Type B pancreatic cell (in vitro differentiated cells): ENCODE measurements around the gene METTL26. TPM values are rescaled to one million over a fixed set of nuclear protein-coding genes. Genes with fewer than 3 reads are reported as not detected.
"Not testable (repeated sequence)": the region's sequence is repeated elsewhere in the genome, so short reads cannot be mapped to it uniquely, and the experiment has no call there.

Source experiments
- DNase-seq: peaks from one replicate; pipeline ENCODE4 v3.0.0; 2021; ENCODE audit warnings: mixed read lengths; ENCODE audit not compliant: unreplicated experiment; ENCODE audit errors: extremely low spot score
- H3K27ac Mint-ChIP-seq: 2 replicates; pipeline ENCODE4 v1.8.0; 2021; ENCODE audit warnings: mild to moderate bottlenecking, mixed read lengths
- H3K27me3 Mint-ChIP-seq: 2 replicates; pipeline ENCODE4 v1.8.0; 2021; ENCODE audit warnings: mixed read lengths
- H3K36me3 Mint-ChIP-seq: 2 replicates; pipeline ENCODE4 v1.8.0; 2021; ENCODE audit warnings: mixed read lengths
- H3K4me1 Mint-ChIP-seq: one replicate; pipeline ENCODE4 v1.8.0; 2021; ENCODE audit warnings: mixed read lengths; ENCODE audit not compliant: unreplicated experiment
- H3K4me3 Mint-ChIP-seq: 2 replicates; pipeline ENCODE4 v1.8.0; 2021; ENCODE audit warnings: mild to moderate bottlenecking, mixed read lengths
- H3K9me3 Mint-ChIP-seq: 2 replicates; pipeline ENCODE4 v1.8.0; 2021; ENCODE audit warnings: mixed read lengths
- CTCF ChIP-seq: fragments of 200-600 bp; sonication (generic); conservative IDR thresholded peaks from 2 replicates; pipeline ENCODE4 v1.5.0; 2021; ENCODE audit warnings: antibody characterized with exemption, mild to moderate bottlenecking
- total RNA-seq: library from RNA; stranded (reverse); gene quantifications from 2 replicates; pipeline ENCODE4 v1.2.1, GENCODE V29; 2021; ENCODE audit warnings: low replicate concordance

METTL26 gene
- total RNA-seq, 1 donor from 2014 or later = 77.0 TPM

GRCh38 chr16:608019-608418, 28.1 kb downstream of the METTL26 start:
- no peak overlapping the region for H3K4me3 Mint-ChIP-seq
- peaks cover 13% of the 10 kb centered on the region for H3K4me1 Mint-ChIP-seq
- H3K9me3 Mint-ChIP-seq = no peaks in the 10 kb centered on the region
- H3K36me3 Mint-ChIP-seq = peaks cover 11% of the 10 kb centered on the region
- no peak for DNase-seq
- TF ChIP-seq CTCF = no peak
- H3K27me3 Mint-ChIP-seq = no peaks in the 10 kb centered on the region
- H3K27ac Mint-ChIP-seq = no peak overlapping the region

DNA sequence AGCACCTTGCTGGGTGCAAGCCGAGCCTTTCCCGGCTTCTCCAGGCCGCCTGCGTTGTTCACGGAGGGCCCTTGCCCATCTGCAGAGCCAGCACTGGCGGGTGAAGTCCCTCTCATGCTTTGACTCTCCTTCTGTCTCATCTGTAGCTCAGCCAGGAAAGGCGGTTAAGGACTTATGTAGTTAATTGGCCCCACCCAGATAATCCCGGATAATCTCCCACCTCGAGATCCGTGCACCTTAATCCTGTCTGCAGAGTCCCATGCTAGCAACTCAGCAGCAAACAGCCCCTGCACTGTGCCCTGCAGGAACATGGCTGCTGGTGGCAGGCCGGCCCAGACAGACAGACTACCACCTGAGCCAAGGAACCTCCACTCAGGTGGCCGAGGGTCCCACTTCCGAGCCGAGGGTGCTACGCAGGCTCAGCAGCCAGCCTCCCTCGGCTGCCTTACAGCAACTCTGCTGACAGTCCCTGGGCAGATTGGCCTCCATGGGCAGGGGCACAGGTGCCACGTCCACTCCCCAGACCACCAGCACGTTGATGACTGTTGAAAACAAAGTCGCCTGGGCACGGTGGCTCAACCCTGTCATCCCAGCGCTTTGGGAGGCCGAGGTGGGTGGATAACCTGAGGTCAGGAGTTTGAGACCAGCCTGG, 29.3 kb downstream of the METTL26 start:
- Mint-ChIP-seq H3K27ac (no peak overlapping the region), H3K4me3 (no peak overlapping the region), H3K9me3 (no peaks in the 10 kb centered on the region), H3K4me1 (peaks cover 13% of the 10 kb centered on the region), H3K27me3 (no peaks in the 10 kb centered on the region), H3K36me3 (peaks cover 12% of the 10 kb centered on the region)
- TF ChIP-seq CTCF = no peak
- no peak for DNase-seq

GRCh38 chr16:603933-604332, 32.2 kb downstream of the METTL26 start:
- Mint-ChIP-seq H3K4me3 (no peak overlapping the region), H3K4me1 (peaks cover 9% of the 10 kb centered on the region), H3K36me3 (peaks cover 12% of the 10 kb centered on the region), H3K9me3 (no peaks in the 10 kb centered on the region), H3K27ac (no peak overlapping the region), H3K27me3 (no peaks in the 10 kb centered on the region)
- DNase-seq = no peak
- no peak for TF ChIP-seq CTCF

GRCh38 chr16:600781-601180, 35.3 kb downstream of the METTL26 start:
- H3K27me3 Mint-ChIP-seq = no peaks in the 10 kb centered on the region
- H3K4me1 Mint-ChIP-seq = peaks cover 4% of the 10 kb centered on the region
- no peak for DNase-seq
- no peak overlapping the region for H3K4me3 Mint-ChIP-seq
- H3K27ac Mint-ChIP-seq = no peak overlapping the region
- H3K36me3 Mint-ChIP-seq = peaks cover 17% of the 10 kb centered on the region
- H3K9me3 Mint-ChIP-seq = no peaks in the 10 kb centered on the region
- peak; percentile 30 for TF ChIP-seq CTCF

GRCh38 chr16:598823-599739, 37.0 kb downstream of the METTL26 start:
- H3K27ac Mint-ChIP-seq = no peak overlapping the region
- no peaks in the 10 kb centered on the region for H3K9me3 Mint-ChIP-seq
- no peak overlapping the region for H3K4me3 Mint-ChIP-seq
- TF ChIP-seq CTCF = no peak
- no peak for DNase-seq
- no peaks in the 10 kb centered on the region for H3K27me3 Mint-ChIP-seq
- peaks cover 10% of the 10 kb centered on the region for H3K4me1 Mint-ChIP-seq
- H3K36me3 Mint-ChIP-seq = peaks cover 13% of the 10 kb centered on the region

DNA sequence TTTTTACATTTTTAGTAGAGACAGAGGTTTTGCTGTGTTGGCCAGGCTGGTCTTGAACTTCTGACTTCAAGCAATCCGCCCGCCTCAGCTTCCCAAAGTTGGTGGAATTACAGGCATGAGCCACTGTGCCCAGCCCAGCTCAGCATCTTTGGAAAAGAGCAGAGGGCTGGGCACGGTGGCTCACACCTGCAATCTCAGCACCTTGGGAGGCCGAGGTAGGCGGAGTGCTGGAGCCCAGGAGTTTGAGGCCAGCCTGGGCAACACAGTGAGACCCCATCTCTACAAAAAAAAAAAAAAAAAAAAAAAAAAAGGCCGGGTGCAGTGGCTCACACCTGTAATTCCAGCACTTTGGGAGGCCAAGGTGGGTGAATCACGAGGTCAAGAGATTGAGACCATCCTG, 38.5 kb downstream of the METTL26 start:
- DNase-seq, H3K9me3 Mint-ChIP-seq, H3K36me3 Mint-ChIP-seq, H3K27me3 Mint-ChIP-seq, H3K27ac Mint-ChIP-seq, H3K4me3 Mint-ChIP-seq: not testable (repeated sequence)
- peaks cover 13% of the 10 kb centered on the region for H3K4me1 Mint-ChIP-seq
